Dermis microvascular lymphatic vessel endothelial cell (primary cell): ENCODE measurements around the gene CPAMD8. TPM values are rescaled to one million over a fixed set of nuclear protein-coding genes. Genes with fewer than 3 reads are reported as not detected.
"Not testable (repeated sequence)": the region's sequence is repeated elsewhere in the genome, so short reads cannot be mapped to it uniquely, and the experiment has no call there.

Source experiments
- DNase-seq, 2 donors: peaks; one replicate each; pipeline versions ENCODE4 v3.0.0 to v3.0.0-alpha.2; 2010; ENCODE audit warnings: low read depth in 2 of 2
- total RNA-seq: library from RNA; depleted of rRNA; stranded (reverse); fragments of >200 nt; gene quantifications from 2 replicates; pipeline ENCODE4 v1.2.1, GENCODE V29; 2014

The CPAMD8 gene
- total RNA-seq, 1 donor from 2014 or later = 1.5 TPM

GRCh38 chr19:17001603-17002183 is 24.9 kb downstream of the CPAMD8 start:
- no peak for DNase-seq

GRCh38 chr19:16998635-16999194 is 27.9 kb downstream of the CPAMD8 start:
- no peak for DNase-seq

GRCh38 chr19:16996838-16997490 is 29.6 kb downstream of the CPAMD8 start:
- DNase-seq = not testable (repeated sequence)

- DNase-seq = no peak
Measured at GRCh38 chr19:16988661-16989060, 37.9 kb downstream of the CPAMD8 start.

GRCh38 chr19:16985403-16985802 is 41.2 kb downstream of the CPAMD8 start:
- DNase-seq = no peak

GRCh38 chr19:16982586-16982985 is 44.0 kb downstream of the CPAMD8 start:
- DNase-seq = not testable (repeated sequence)

GRCh38 chr19:16978839-16979802 is 47.5 kb downstream of the CPAMD8 start:
- DNase-seq = no peak

GRCh38 chr19:16978156-16978555 is 48.5 kb downstream of the CPAMD8 start:
- DNase-seq = no peak

- DNase-seq = no peak
Measured at GRCh38 chr19:16977306-16977705, 49.3 kb downstream of the CPAMD8 start.

- DNase-seq = no peak
Measured at GRCh38 chr19:16976446-16976845, 50.2 kb downstream of the CPAMD8 start.

GRCh38 chr19:16970821-16971220 is 55.8 kb downstream of the CPAMD8 start:
- no peak for DNase-seq

GRCh38 chr19:16969135-16969534 is 57.5 kb downstream of the CPAMD8 start:
- DNase-seq = no peak

GRCh38 chr19:16960996-16961822 is 65.4 kb downstream of the CPAMD8 start:
- not testable (repeated sequence) for DNase-seq

- DNase-seq = not testable (repeated sequence)
Measured at GRCh38 chr19:16958277-16958676, 68.3 kb downstream of the CPAMD8 start.

- DNase-seq = no peak
Measured at GRCh38 chr19:16957855-16958254, 68.8 kb downstream of the CPAMD8 start.

GRCh38 chr19:16957151-16957701 is 69.4 kb downstream of the CPAMD8 start:
- DNase-seq = no peak

GRCh38 chr19:16955161-16955560 is 71.4 kb downstream of the CPAMD8 start:
- DNase-seq = no peak

- DNase-seq = no peak
Measured at GRCh38 chr19:16952046-16952445, 74.6 kb downstream of the CPAMD8 start.

GRCh38 chr19:16951529-16951928 is 75.1 kb downstream of the CPAMD8 start:
- no peak for DNase-seq

GRCh38 chr19:16949496-16950023 is 77.0 kb downstream of the CPAMD8 start:
- DNase-seq = no peak
